ENCODE measurements around the gene STARD9. TPM values are rescaled to one million over a fixed set of nuclear protein-coding genes. Genes with fewer than 3 reads are reported as not detected.

Gene STARD9
- total and polyA plus RNA-seq, 2 of the 13 experiments (the other 11 are each of a cell fraction or from before 2014, with no cell fraction given), result 5.3 to 7.5 TPM

- TF ChIP-seq ZNF343 (CRISPR knock-in tag; IDR thresholded peaks at IDR 0.05) (0 out of 2 replicates have a peak, but pooled peaks have one; percentile 41), ZFP90 (CRISPR knock-in tag; IDR thresholded peaks at IDR 0.05; ENCODE audit: borderline replicate concordance) (0 out of 2 replicates have a peak, but pooled peaks have one; percentile 38), SMYD3 (CRISPR knock-in tag; IDR thresholded peaks at IDR 0.05) (no peak), SMAD9 (CRISPR knock-in tag; IDR thresholded peaks at IDR 0.05) (peak; percentile 70; the same call in 1 of the 2 replicates), MXD1 (CRISPR knock-in tag; IDR thresholded peaks at IDR 0.05) (peak; percentile 79), NFYB (CRISPR knock-in tag; IDR thresholded peaks at IDR 0.05) (peak; percentile 65), FOSL1 (CRISPR knock-in tag; IDR thresholded peaks at IDR 0.05; ENCODE audit: borderline replicate concordance) (no peak), ZNF891 (CRISPR knock-in tag; IDR thresholded peaks at IDR 0.05) (peak; percentile 44; the same call in 1 of the 2 replicates), ZNF160 (CRISPR knock-in tag; IDR thresholded peaks at IDR 0.05) (no peak), PRMT3 (CRISPR knock-in tag; IDR thresholded peaks at IDR 0.05; ENCODE audit: borderline replicate concordance, low read depth) (0 out of 2 replicates have a peak, but pooled peaks have one; percentile 23), NFIB (CRISPR knock-in tag; IDR thresholded peaks at IDR 0.05; ENCODE audit: borderline replicate concordance) (peak; percentile 95; the same call in 1 of the 2 replicates), SP4 (CRISPR knock-in tag; IDR thresholded peaks at IDR 0.05) (peak; percentile 99), RNF219 (CRISPR knock-in tag; IDR thresholded peaks at IDR 0.05) (no peak), RBFOX2 (IDR thresholded peaks at IDR 0.05; ENCODE audit: low read depth, low read length) (peak; percentile 76), ZNF274 (CRISPR knock-in tag; IDR thresholded peaks at IDR 0.05) (peak; percentile 88), SMAD1 (CRISPR knock-in tag; IDR thresholded peaks at IDR 0.05; ENCODE audit: borderline replicate concordance, low read depth) (peak; percentile 91; the same call in 1 of the 2 replicates), SKI (IDR thresholded peaks at IDR 0.05; ENCODE audit: partially characterized antibody) (peak; percentile 24), RXRB (CRISPR knock-in tag; IDR thresholded peaks at IDR 0.05; ENCODE audit: borderline replicate concordance) (0 out of 2 replicates have a peak, but pooled peaks have one; percentile 46), ZNF878 (CRISPR knock-in tag; IDR thresholded peaks at IDR 0.05) (peak; percentile 90; the same call in 1 of the 2 replicates), EHMT2 (IDR thresholded peaks at IDR 0.05; ENCODE audit: borderline replicate concordance, low read depth, low read length) (no peak), ZNF691 (CRISPR knock-in tag; IDR thresholded peaks at IDR 0.05; ENCODE audit: borderline replicate concordance, low read depth) (no peak), ZNF747 (CRISPR knock-in tag; IDR thresholded peaks at IDR 0.05; ENCODE audit: borderline replicate concordance) (no peak; the same call in 1 of the 2 replicates), TEF (CRISPR knock-in tag; IDR thresholded peaks at IDR 0.05) (no peak), NKX3-1 (CRISPR knock-in tag; IDR thresholded peaks at IDR 0.05) (no peak), ZNF644 (CRISPR knock-in tag; IDR thresholded peaks at IDR 0.05; ENCODE audit: low read depth) (no peak), NPAS2 (CRISPR knock-in tag; IDR thresholded peaks at IDR 0.05; ENCODE audit: borderline replicate concordance) (no peak)
Observed at GRCh38 chr15:42575188-42576039, at the start of gene STARD9 (continued).
